T-helper 1 cell treated with Interleukin-12 subunit alpha and Interleukin-12 subunit beta and Interleukin-4 antibody, amounts not matched to agents 30 μg/mL and 1 μg/mL, for 36 hours (primary cell): ENCODE measurements around the gene HIGD1A.

Source experiments
- H3K27ac Mint-ChIP-seq: one replicate; pipeline ENCODE4 v1.8.0; 2021; ENCODE audit warnings: mild to moderate bottlenecking, mixed read lengths
- H3K27me3 Mint-ChIP-seq: one replicate; pipeline ENCODE4 v1.8.0; 2021; ENCODE audit warnings: low read depth, mixed read lengths
- H3K36me3 Mint-ChIP-seq: one replicate; pipeline ENCODE4 v1.8.0; 2021; ENCODE audit warnings: low read depth, mixed read lengths
- H3K4me1 Mint-ChIP-seq: one replicate; pipeline ENCODE4 v1.8.0; 2021; ENCODE audit warnings: low read depth, mixed read lengths
- H3K4me3 Mint-ChIP-seq: one replicate; pipeline ENCODE4 v1.8.0; 2021; ENCODE audit warnings: mild to moderate bottlenecking, moderate library complexity, mixed read lengths
- H3K9me3 Mint-ChIP-seq: one replicate; pipeline ENCODE4 v1.8.0; 2021; ENCODE audit warnings: mixed read lengths

Gene HIGD1A

GRCh38 chr3:42804106-42804830 lies at the start of gene HIGD1A:
HIGD1A (minus strand) TSS chr3:42804490; CDS start chr3:42794253, 10,237 bp downstream.
- Mint-ChIP-seq H3K36me3 (peaks cover 17% of the 10 kb centered on the region), H3K4me3 (peak within 1 kb of the TSS; percentile 98), H3K9me3 (no peaks in the 10 kb centered on the region), H3K4me1 (peaks cover 32% of the 10 kb centered on the region), H3K27ac (peak within 1 kb of the TSS; percentile 93), H3K27me3 (peaks cover 24% of the 10 kb centered on the region)

DNA sequence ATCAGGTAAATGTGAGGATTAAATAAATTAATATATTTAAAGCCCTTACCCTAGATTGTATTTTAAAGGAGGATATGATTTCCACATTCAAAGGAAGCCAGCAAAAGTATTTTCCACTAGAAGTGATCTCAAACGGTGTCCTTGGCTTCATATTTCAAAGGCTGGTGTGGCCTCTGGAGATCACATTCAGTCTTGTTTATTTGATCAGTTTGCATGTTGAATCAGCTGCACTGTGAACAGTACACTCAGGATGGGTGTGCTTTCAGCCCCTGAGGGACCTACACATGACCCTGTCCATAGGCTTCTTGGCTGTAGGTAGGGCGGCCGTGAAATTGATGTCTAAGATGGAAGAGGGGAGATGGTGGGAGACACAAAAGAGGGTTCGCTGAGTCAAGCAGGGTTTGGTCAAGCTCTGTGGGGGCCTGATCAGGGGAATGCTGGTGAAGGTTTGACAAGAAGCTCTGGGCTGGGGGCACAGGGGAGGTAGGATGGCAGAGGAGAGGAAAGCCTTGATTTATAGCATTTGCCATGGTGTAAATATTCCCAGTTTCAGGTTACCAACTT lies 49.5 kb upstream of the HIGD1A start:
- peaks cover 13% of the 10 kb centered on the region for H3K27me3 Mint-ChIP-seq
- H3K4me1 Mint-ChIP-seq = no peaks in the 10 kb centered on the region
- H3K9me3 Mint-ChIP-seq = no peaks in the 10 kb centered on the region
- H3K27ac Mint-ChIP-seq = no peak overlapping the region
- H3K36me3 Mint-ChIP-seq = no peaks in the 10 kb centered on the region
- no peak overlapping the region for H3K4me3 Mint-ChIP-seq

DNA sequence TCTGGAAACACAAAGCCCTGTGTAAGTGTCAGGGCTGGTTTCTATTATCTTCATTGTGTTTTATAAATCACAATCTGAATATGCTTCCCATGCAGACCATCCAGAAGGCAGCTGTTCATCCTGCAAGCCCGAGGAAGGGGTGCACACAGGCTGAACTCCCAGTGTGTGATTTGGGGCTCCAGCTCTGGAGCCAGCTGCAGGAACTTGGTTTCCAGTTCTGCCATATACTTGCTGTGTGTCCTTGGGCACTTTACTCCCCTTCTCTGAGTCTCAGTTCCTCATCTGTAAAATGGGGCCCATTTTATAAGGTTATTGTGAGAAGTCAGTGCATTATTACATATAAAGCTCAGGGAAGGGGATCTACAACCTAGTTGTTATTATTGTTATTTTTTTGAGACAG lies 48.8 kb upstream of the HIGD1A start:
- Mint-ChIP-seq H3K9me3 (no peaks in the 10 kb centered on the region), H3K36me3 (no peaks in the 10 kb centered on the region), H3K4me1 (no peaks in the 10 kb centered on the region), H3K4me3 (no peak overlapping the region), H3K27me3 (peaks cover 9% of the 10 kb centered on the region), H3K27ac (no peak overlapping the region)

DNA sequence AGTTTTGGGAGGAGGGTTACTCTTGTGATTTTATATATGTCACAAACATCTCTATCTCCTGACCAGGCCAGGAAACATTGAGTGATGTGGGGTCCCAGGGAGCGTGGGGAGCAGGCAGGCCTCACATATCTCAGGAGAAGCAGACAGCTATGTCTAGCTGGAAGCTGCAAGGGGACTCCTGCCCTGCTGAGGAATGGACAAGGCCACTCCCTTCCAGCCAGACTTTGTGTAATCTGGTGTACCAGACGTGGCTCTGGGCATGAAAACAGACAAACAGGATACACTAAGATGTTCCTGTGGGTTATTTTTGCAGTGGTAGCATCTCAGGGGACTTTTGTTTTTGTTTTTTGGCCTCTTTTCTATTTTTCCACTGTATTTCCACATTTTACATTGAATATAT lies 48.2 kb upstream of the HIGD1A start:
- no peaks in the 10 kb centered on the region for H3K9me3 Mint-ChIP-seq
- peaks cover 3% of the 10 kb centered on the region for H3K4me1 Mint-ChIP-seq
- no peak overlapping the region for H3K4me3 Mint-ChIP-seq
- no peaks in the 10 kb centered on the region for H3K36me3 Mint-ChIP-seq
- H3K27me3 Mint-ChIP-seq = peaks cover 9% of the 10 kb centered on the region
- no peak overlapping the region for H3K27ac Mint-ChIP-seq

GRCh38 chr3:42851228-42851834 lies 47.0 kb upstream of the HIGD1A start:
- Mint-ChIP-seq H3K4me1 (peaks cover 11% of the 10 kb centered on the region), H3K27me3 (peaks cover 4% of the 10 kb centered on the region), H3K27ac (no peak overlapping the region), H3K36me3 (no peaks in the 10 kb centered on the region), H3K4me3 (no peak overlapping the region), H3K9me3 (no peaks in the 10 kb centered on the region)

GRCh38 chr3:42850263-42850662 lies 46.0 kb upstream of the HIGD1A start:
- Mint-ChIP-seq H3K4me3 (no peak overlapping the region), H3K9me3 (no peaks in the 10 kb centered on the region), H3K4me1 (peaks cover 11% of the 10 kb centered on the region), H3K27me3 (peaks cover under 1% of the 10 kb centered on the region), H3K27ac (no peak overlapping the region), H3K36me3 (no peaks in the 10 kb centered on the region)

DNA sequence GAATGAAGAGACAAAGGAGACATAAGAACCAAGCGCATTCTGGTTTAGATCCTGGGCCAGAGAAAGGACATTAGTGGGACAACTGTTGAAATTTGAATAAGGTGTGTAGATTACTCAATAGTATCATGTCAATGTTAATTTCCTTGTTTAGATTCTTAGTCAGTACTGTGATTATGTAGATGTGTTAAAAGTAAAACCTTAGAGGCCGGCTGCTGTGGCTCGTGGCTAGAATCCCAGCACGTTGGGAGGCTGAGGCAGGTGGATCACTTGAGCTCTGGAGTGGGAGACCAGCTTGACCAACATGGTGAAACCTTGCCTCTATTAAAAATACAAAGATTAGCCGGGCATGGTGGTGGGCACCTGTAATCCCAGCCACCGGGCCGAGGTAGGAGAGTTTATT lies 44.7 kb upstream of the HIGD1A start:
- H3K27me3 Mint-ChIP-seq = no peaks in the 10 kb centered on the region

DNA sequence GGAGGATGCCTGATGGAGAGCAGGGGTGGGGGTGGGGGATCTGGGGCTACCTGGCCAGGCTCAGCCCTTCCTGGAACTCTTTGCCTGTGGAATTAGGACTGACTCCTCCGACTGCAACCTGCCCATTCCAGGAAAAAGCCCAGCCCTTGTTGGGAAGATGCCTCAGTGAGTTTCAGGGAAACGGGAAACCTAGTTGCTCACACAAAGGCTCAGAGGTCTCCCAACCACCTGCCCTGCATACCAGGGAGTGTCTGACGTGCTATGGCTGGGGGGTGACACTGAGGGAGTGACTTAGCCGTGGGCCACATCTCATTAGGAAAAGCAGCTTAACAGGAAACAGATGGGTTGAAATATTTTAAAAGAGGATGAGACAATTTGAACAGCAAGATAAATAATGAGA lies 43.4 kb upstream of the HIGD1A start:
- no peaks in the 10 kb centered on the region for H3K27me3 Mint-ChIP-seq
- H3K4me1 Mint-ChIP-seq = peaks cover 11% of the 10 kb centered on the region
- H3K27ac Mint-ChIP-seq = no peak overlapping the region
- H3K9me3 Mint-ChIP-seq = no peaks in the 10 kb centered on the region
- H3K4me3 Mint-ChIP-seq = no peak overlapping the region
- no peaks in the 10 kb centered on the region for H3K36me3 Mint-ChIP-seq

More for the DNA sequence above, 44.7 kb upstream of the HIGD1A start:
- Mint-ChIP-seq H3K4me1 (peaks cover 11% of the 10 kb centered on the region), H3K36me3 (no peaks in the 10 kb centered on the region), H3K27ac (no peak overlapping the region), H3K9me3 (no peaks in the 10 kb centered on the region), H3K4me3 (no peak overlapping the region)

GRCh38 chr3:42846685-42847522 lies 42.6 kb upstream of the HIGD1A start:
- Mint-ChIP-seq H3K4me3 (peak overlapping the region; percentile 36), H3K36me3 (no peaks in the 10 kb centered on the region), H3K27me3 (no peaks in the 10 kb centered on the region), H3K27ac (peak overlapping the region; percentile 37), H3K9me3 (no peaks in the 10 kb centered on the region), H3K4me1 (peaks cover 11% of the 10 kb centered on the region)

DNA sequence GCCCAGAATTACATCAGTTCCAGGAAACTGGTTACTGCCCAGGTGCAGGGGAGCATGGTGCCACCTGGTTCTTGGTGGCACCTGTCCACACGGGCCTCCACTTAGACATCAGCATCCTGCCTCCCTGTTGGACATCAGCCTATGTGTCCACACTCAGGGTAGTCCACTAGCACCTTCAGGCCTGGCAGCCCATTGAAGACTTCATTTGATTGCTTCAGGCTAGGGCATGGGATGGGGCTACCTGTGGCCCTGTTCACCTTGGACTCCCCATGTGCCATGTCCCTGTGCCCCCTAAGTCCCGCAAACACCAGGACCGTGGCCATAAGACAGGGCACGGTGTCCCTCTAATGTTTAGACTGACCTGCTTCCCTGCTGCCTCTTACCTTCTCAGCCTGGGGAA lies 40.5 kb upstream of the HIGD1A start:
- H3K36me3 Mint-ChIP-seq = no peaks in the 10 kb centered on the region
- no peak overlapping the region for H3K27ac Mint-ChIP-seq
- H3K4me3 Mint-ChIP-seq = no peak overlapping the region
- H3K9me3 Mint-ChIP-seq = no peaks in the 10 kb centered on the region
- peaks cover 11% of the 10 kb centered on the region for H3K4me1 Mint-ChIP-seq
- H3K27me3 Mint-ChIP-seq = no peaks in the 10 kb centered on the region

GRCh38 chr3:42844412-42844713 lies 40.1 kb upstream of the HIGD1A start:
- peaks cover 15% of the 10 kb centered on the region for H3K4me1 Mint-ChIP-seq
- no peaks in the 10 kb centered on the region for H3K36me3 Mint-ChIP-seq
- no peak overlapping the region for H3K27ac Mint-ChIP-seq

GRCh38 chr3:42843713-42844411 lies 39.6 kb upstream of the HIGD1A start:
- H3K27me3 Mint-ChIP-seq = peaks cover 4% of the 10 kb centered on the region

More at GRCh38 chr3:42844412-42844713, 40.1 kb upstream of the HIGD1A start:
- Mint-ChIP-seq H3K4me3 (no peak overlapping the region), H3K27me3 (peaks cover 3% of the 10 kb centered on the region), H3K9me3 (no peaks in the 10 kb centered on the region)

GRCh38 chr3:42841332-42841731 lies 37.0 kb upstream of the HIGD1A start:
- Mint-ChIP-seq H3K27me3 (peaks cover 4% of the 10 kb centered on the region), H3K4me1 (peaks cover 4% of the 10 kb centered on the region), H3K4me3 (no peak overlapping the region), H3K9me3 (no peaks in the 10 kb centered on the region), H3K36me3 (no peaks in the 10 kb centered on the region), H3K27ac (no peak overlapping the region)

More at GRCh38 chr3:42843713-42844411, 39.6 kb upstream of the HIGD1A start:
- Mint-ChIP-seq H3K36me3 (no peaks in the 10 kb centered on the region), H3K4me3 (no peak overlapping the region), H3K9me3 (no peaks in the 10 kb centered on the region), H3K4me1 (peaks cover 15% of the 10 kb centered on the region), H3K27ac (no peak overlapping the region)

- Mint-ChIP-seq H3K4me3 (no peak overlapping the region), H3K27ac (no peak overlapping the region), H3K4me1 (peaks cover 4% of the 10 kb centered on the region), H3K27me3 (peaks cover 4% of the 10 kb centered on the region), H3K9me3 (no peaks in the 10 kb centered on the region), H3K36me3 (no peaks in the 10 kb centered on the region)
These were observed 35.3 kb upstream of the HIGD1A start for GRCh38 chr3:42839616-42840015.
